GM18502 (cell line): ENCODE results near the gene TNFRSF8.

Experiments
- ATAC-seq: cut with Tn5 transposase; IDR thresholded peaks from one replicate; pipeline ENCODE4 v1.9.1; 2021; ENCODE audit warnings: mild to moderate bottlenecking; ENCODE audit not compliant: unreplicated experiment, poor library complexity

TNFRSF8 gene

DNA sequence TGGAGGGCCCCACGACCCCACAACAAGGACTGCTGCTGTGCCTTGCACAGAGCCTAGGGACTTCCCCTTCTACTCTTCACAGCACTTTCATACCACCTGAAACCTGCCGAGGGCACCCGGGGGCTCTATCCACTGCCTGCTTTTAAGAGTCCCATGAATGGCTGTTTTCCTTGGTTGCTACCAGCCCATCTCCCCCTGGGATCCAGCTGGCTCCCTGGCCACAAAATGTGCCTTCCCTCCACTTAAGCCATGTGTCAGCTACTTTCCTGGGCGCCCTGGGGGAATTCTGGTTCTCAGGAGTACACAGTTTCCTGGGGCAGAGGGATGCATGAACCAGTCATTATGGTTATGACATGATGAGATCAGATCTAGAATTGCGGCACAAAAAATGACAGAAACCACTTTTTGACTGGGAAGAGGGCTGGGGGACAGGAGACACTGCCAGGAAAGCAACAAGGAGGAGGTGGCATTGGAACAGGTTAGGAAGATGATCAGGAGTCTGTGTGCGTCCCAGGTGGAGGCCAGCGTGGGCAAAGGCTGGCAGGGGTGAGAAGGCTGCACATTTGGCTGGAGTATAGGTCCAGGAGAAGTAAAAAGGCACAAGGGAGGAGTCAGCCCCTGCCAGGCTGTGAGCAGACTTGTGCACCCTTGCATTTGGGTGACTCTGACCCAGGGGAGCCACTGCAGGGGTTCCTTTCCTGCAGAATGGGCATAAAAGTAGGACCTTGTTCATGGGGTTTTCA lies 3.2 kb upstream of the TNFRSF8 start:
- peak; percentile 35 for ATAC-seq

DNA sequence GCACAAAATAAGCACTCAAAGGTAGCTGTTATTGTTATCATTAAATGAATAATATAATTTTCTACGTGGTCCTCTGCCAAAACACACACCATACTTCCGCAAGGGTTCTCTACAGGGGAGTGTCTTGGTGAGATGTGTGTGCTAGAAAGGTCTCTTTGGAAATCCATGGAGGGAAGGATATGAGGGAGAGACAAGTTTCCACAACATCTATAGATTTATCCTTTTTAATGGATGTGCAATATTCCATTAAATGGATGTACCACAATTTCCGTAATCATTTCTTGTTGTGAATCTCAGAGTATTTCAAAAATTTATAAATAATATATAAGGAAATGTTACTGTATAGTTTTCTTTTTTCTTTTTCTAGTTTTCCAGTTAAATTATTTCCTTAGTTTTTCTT lies 2.6 kb upstream of the TNFRSF8 start:
- ATAC-seq: no peak

- no peak for ATAC-seq
Observed at GRCh38 chr1:12064073-12064969, 1.2 kb downstream of the TNFRSF8 start.

- ATAC-seq: no peak
Observed at GRCh38 chr1:12065872-12066271, 2.8 kb downstream of the TNFRSF8 start.

- ATAC-seq: peak; percentile 36
Observed at GRCh38 chr1:12067900-12068821, 5.1 kb downstream of the TNFRSF8 start.

DNA sequence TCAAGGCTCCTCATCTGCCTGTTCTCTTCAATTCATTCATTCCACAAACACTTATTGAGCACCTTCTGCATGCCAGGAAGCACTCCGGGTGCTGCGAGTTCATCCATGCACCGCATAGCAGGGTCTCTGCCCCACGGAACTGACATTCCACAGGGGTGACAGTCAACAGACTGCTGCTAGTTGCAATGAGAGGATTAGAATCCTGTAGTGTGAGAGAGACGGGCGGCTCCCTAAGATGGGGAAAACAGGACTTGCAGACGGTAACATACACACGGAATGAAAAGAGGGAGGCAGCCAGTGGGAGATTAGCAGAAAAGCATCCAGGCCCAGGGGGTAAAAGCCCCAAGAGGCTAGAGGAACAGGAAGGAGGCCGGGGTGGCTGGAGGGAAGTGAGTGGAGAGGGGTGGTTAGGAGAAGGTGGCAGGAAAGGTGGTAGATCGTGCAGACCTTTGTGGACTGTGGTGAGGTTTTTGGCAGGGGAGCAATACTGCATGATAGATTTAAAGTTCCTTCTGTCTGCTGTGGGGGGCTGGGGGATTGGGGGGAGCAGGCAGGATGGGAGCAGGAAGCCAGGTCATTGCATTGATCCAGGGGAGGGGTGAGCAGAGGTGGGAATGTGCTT lies 6.6 kb downstream of the TNFRSF8 start:
- no peak for ATAC-seq

GRCh38 chr1:12071892-12072291 lies 8.8 kb downstream of the TNFRSF8 start:
- ATAC-seq: no peak

GRCh38 chr1:12072741-12073140 lies 9.6 kb downstream of the TNFRSF8 start:
- ATAC-seq: no peak

DNA sequence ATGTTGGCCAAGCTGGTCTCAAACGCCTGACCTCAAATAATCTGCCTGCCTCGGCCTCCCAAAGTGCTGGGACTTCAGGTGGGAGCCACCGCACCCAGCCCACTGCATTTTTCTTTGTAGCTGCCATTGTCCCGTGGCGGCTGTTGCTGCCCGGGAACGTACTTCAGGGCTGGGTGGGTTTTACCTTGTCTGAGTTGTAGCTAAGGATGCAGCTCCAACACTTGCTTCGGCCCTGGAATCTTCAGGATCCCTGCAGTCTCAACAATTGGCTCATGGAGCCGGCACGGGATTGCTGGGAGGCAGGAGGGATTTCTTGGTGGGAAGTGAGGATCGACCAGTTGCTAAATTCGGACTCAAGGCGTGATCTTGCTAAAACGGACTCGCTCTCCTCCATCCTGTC lies 10.7 kb downstream of the TNFRSF8 start:
- no peak for ATAC-seq

DNA sequence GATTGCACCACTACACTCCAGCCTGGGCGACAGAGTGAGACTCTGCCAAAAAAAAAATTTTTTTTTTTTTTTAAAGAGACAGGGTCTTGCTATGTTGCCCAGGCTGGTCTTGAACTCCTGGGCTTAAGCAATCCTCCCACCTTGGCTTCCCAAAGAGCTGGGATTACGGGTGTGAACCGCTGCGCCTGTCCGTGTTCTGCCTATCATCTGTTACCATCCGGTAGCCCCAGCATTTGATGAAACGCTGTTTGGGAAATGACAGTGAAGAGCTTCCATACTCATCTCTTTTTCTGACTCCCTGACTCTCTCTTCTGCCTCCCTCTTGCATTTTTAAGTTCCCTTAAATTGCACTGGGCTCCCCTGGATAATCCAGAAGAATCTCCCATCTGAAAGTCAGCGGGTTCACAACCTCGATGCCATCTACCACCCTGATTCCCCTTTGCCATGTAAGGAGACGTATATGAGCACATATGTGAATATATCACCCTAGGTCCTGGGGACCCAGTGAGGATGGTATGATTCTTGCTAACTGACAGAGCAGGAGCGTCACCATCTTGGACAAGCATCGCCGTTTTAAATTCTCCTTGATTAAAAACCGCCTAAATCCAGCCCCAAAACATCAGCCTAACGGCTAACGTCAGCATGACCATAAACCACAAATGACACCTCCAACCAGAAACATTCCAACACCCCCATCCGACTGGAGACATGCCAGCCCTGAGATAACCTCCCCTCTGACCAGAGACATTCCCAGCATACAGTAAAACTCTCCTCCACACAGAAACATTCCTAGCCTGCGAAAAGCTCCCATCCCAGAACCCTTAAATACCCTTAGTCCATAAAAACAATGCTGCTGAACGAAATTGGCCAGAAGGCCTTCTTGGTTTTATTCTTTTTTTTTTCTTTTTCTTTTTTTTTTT lies 12.4 kb downstream of the TNFRSF8 start:
- no peak for ATAC-seq

- ATAC-seq: no peak
Observed at GRCh38 chr1:12076425-12077005, 13.4 kb downstream of the TNFRSF8 start.

DNA sequence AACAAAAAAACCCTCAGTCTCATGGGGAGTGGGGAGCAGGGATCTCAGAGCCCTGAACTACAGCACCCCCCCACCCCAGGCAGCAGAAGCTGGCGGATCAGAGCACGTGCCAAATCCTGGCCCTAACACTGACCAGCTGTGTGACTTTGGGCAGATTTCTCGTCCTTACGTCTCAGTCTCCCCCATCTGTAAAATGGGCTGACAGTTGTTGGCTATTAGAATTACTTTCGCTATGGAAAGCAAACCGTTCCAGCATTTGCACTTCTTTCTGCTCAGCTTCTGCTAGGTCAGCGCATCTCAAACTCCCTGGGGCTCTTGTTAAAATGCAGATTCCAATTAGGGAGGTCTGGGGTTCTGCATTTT lies 15.5 kb downstream of the TNFRSF8 start:
- no peak for ATAC-seq

GRCh38 chr1:12078938-12079861 lies 16.1 kb downstream of the TNFRSF8 start:
- ATAC-seq: peak; percentile 66

DNA sequence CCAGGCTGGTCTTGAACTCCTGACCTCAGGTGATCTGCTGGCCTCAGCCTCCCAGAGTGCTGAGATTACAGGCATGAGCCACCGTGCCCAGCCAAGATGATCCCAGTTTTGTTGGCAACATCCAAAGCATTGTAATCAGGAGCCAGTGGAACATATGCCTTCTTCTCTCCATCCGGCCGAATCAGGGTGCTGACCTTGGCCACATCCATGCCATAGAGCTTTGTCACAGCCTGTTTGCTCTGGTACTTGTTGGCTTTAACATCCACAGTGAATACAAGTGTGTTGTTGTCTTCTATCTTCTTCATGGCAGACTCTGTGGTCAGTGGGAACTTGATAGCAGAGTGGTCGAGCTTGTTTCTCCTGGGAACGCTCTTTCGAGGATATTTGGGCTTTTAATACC lies 17.1 kb downstream of the TNFRSF8 start:
- no peak for ATAC-seq

- ATAC-seq: no peak
Observed at GRCh38 chr1:12080773-12081556, 17.9 kb downstream of the TNFRSF8 start.

DNA sequence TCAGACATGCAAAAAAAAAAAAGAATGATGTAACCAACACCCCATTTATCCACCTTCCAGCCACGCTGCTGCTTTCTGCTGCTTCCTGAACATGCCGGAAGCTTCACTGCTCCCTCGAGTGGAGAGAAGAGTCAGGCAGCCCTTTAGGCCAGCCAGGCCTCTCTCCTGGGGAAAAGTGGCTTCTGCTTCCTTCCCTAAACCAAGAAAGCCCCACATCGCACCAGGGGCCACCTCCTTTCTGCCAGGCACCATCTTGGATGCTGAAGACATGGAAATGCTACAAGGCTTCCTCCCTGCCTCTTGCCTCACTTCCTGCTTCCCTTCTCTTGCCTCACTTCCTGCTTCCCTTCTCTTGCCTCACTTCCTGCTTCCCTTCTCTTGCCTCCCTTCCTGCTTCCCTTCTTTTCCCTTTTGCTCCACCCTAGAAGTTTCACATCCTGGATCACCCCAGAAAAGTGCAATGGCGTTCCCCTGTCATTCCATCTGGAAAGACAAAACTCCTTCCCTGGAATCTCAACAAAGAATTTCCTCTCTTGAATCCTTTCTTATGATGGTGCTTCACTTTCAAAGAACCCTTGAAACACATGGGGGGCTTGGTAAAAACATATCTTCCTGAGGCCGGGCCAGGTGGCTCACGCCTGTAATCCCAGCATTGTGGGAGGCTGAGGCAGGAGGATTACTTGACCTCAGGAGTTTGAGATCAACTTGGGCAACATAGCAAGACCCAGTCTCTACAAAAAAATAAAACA lies 18.7 kb downstream of the TNFRSF8 start:
- ATAC-seq: no peak
